Effector memory CD4-positive, alpha-beta T cell (primary cell): ENCODE data around the gene EVA1C.
"Not testable (repeated sequence)": the region's sequence is repeated elsewhere in the genome, so short reads cannot be mapped to it uniquely, and the experiment has no call there.

ENCODE experiments used
- DNase-seq, 3 donors: peaks; one replicate each; pipeline ENCODE4 v3.0.0-alpha.2; 2020
- H3K27ac ChIP-seq: 2 replicates; pipeline ENCODE4 v1.7.0; 2013; ENCODE audit warnings: mild to moderate bottlenecking, low read length, moderate library complexity; ENCODE audit not compliant: insufficient read depth, poor library complexity, severe bottlenecking
- H3K27me3 ChIP-seq: replicated peaks from 2 replicates; pipeline ENCODE4 v1.7.0; 2013; ENCODE audit warnings: mild to moderate bottlenecking, low read length; ENCODE audit not compliant: insufficient read depth, control insufficient read depth, poor library complexity, severe bottlenecking
- H3K36me3 ChIP-seq: 2 replicates; pipeline ENCODE4 v1.7.0; 2013; ENCODE audit warnings: mild to moderate bottlenecking, low read length, moderate library complexity; ENCODE audit not compliant: control insufficient read depth, insufficient read depth
- H3K4me1 ChIP-seq: 2 replicates; pipeline ENCODE4 v1.7.0; 2013; ENCODE audit warnings: low read length, mild to moderate bottlenecking; ENCODE audit not compliant: control insufficient read depth, insufficient read depth, poor library complexity, severe bottlenecking
- H3K4me3 ChIP-seq: 2 replicates; pipeline ENCODE4 v1.7.0; 2013; ENCODE audit warnings: low read length, low read depth, mild to moderate bottlenecking; ENCODE audit not compliant: insufficient read depth, poor library complexity, severe bottlenecking
- H3K9me3 ChIP-seq: 2 replicates; pipeline ENCODE4 v1.7.0; 2013; ENCODE audit warnings: mild to moderate bottlenecking, low read length, moderate library complexity; ENCODE audit not compliant: control insufficient read depth

The EVA1C gene

DNA sequence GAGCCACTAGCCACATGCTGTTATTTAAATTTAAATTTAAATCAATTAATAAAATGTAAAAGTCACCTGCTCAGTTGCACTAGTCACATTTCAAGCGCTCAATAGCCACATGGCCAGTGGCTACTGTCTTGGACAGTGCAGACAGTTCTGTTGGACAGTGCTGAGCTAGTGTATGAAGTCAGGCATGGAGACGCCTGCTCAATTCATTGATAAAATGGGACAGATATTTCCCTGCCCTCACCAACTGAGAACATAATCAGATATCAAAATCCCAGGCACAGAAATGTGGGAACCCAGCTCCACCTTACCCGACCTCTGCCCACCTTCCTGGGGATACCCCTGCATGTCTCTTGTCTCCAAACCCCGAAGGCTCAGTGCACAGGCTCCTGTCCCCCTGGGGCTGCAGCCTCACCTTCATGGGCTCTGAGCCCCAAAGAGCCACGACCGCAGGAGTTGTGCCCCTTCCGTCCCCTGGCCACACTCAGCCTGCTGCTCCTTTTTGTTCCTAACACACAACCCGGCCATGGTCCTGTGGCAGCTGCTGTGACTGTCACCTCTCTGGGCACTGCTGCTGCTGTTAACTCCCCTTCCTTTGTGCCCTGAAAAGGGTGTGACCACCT lies 109.3 kb downstream of the EVA1C start:
- Histone ChIP-seq H3K9me3 (no peaks in the 10 kb centered on the region), H3K36me3 (no peaks in the 10 kb centered on the region), H3K27ac (no peak overlapping the region), H3K4me1 (no peaks in the 10 kb centered on the region), H3K27me3 (no peaks in the 10 kb centered on the region), H3K4me3 (no peak overlapping the region)
- DNase-seq, result no peak

DNA sequence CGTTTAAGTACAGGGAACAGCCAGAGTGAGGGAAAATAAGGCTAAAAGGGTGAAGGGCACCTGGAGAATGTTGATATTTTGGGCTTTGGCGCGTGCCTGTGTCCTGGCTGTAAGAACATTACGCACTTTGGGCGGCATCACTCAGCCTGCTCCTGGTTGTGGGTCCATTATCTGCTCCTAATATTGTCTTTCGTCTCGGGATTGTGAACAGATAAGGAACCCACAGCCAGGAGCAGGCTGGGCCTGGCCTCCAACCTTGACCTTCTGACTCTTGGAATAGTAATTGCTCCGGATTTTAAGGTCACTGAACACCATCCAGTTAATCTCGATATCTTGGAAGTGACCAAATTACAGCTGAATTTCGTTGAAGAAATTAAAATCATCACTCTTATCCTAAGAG lies 111.0 kb downstream of the EVA1C start:
- Histone ChIP-seq H3K27ac (no peak overlapping the region), H3K27me3 (no peaks in the 10 kb centered on the region), H3K4me3 (no peak overlapping the region), H3K9me3 (no peaks in the 10 kb centered on the region), H3K36me3 (no peaks in the 10 kb centered on the region), H3K4me1 (no peaks in the 10 kb centered on the region)
- no peak for DNase-seq

DNA sequence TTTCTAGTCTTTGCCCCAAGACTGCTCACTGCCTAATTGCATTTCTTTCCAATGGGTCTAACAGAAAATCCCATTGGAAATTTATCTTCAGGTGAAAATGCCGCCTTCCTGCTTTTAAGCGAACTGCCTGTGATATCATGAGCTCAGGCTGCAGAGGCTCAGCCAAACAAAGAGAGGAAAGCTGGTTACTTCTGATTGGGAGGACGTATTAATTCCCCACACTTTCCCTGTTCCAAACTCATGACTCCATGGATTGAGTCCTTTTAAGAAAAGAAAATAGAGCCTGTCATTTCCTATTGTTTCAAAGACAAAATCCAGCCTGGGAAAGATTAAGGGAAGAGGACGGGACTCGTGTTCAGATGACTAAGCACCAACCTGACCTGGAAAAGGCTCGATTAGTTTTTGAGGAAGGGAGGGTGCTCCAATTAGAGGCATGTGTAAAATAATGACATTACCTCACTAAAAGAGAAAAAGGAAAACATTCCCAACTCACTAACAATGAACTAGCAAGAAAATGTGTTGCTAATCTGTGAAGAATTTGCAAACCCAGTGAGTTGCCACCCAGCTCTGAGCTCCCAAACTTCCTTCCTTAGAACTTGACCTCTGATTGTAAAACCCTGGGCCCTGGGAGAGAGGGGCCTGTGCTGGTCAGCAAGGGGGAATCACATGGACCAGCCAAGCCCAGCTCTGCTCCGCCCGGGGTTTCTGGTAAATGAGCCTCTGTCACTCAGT lies 111.6 kb downstream of the EVA1C start:
- no peaks in the 10 kb centered on the region for H3K27me3 ChIP-seq
- no peak overlapping the region for H3K27ac ChIP-seq
- no peak overlapping the region for H3K4me3 ChIP-seq
- H3K9me3 ChIP-seq, result no peaks in the 10 kb centered on the region
- no peaks in the 10 kb centered on the region for H3K4me1 ChIP-seq
- no peak for DNase-seq
- H3K36me3 ChIP-seq, result no peaks in the 10 kb centered on the region

DNA sequence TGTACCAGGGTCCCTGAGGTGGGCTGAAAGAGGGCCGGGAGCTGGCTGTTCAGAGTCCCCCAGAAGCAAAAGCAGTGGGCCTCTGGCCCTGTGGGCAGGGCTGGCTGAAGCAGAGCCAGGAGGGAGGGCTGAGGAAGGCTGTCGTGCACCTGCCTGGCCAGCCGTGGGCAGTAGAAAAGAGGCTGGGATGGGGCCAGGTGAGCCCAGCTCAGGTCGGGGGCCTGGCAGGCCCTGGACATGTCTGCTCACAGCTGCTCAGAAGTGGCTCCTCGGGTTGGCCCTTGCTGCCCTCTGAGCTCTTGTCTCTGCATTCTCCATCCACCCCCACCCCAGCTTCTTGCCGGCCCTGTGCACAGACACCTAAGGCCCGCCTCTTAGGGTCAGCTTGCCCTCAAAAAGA lies 112.8 kb downstream of the EVA1C start:
- Histone ChIP-seq H3K36me3 (no peaks in the 10 kb centered on the region), H3K4me3 (no peak overlapping the region), H3K27ac (no peak overlapping the region), H3K27me3 (no peaks in the 10 kb centered on the region), H3K4me1 (no peaks in the 10 kb centered on the region), H3K9me3 (no peaks in the 10 kb centered on the region)
- DNase-seq, result no peak

DNA sequence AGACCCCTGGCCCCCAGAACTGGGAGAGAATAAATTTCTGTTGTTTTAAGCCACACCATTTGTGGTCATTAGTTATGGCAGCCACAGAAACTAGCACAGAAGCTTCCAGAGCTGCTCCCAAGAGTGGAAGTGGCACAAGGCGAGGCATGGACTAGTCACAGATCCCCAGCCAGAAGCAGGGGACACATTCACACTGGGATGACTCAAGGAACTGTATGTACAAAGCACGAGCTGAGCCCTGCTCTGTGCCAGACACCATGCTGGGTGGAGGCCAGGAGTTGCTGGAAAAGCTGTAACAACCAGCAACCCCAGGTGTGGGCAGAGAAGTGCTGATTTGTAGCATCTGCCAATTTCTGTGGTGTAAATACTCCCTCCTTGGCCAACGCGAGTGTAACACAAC lies 117.2 kb downstream of the EVA1C start:
- Histone ChIP-seq H3K36me3 (no peaks in the 10 kb centered on the region), H3K4me1 (no peaks in the 10 kb centered on the region), H3K4me3 (no peak overlapping the region), H3K27me3 (no peaks in the 10 kb centered on the region), H3K9me3 (no peaks in the 10 kb centered on the region), H3K27ac (no peak overlapping the region)
- no peak for DNase-seq

DNA sequence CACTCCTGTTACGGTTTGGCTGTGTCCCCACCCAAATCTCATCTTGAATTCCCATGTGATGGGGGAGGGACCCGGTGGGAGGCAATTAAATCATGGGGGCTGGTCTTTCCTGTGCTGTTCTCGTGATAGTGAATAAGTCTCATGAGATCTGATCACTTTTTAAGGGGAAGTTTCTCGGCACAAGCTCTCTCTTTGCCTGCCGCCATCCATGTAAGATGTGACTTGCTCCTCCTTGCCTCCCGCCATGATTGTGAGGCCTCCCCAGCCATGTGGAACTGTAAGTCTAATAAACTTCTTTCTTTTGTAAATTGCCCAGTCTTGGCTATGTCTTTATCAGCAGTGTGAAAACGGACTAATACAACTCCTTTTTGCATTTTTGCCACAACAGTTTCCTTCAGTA lies 118.3 kb downstream of the EVA1C start:
- H3K4me1 ChIP-seq, DNase-seq, H3K27ac ChIP-seq, H3K27me3 ChIP-seq, H3K4me3 ChIP-seq, H3K36me3 ChIP-seq, H3K9me3 ChIP-seq: not testable (repeated sequence)

DNA sequence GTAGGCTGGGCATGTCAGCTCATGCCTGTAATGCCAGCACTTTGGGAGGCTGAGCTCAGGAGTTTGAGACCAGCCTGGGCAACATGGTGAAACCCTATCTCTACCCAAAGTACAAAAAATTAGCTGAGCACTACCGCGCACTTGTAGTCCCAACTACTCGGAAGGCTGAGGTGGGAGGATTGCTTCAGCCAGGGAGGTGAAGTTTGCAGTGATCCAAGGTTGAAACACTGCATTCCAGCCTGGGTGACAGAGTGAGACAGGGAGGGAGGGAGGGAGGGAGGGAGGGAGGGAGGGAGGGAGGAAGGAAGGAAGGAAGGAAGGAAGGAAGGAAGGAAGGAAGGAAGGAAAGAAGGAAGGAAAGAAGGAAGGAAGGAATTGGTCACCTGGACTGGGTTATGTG lies 119.1 kb downstream of the EVA1C start:
- DNase-seq, H3K4me3 ChIP-seq, H3K9me3 ChIP-seq, H3K27ac ChIP-seq, H3K36me3 ChIP-seq, H3K27me3 ChIP-seq, H3K4me1 ChIP-seq: not testable (repeated sequence)

DNA sequence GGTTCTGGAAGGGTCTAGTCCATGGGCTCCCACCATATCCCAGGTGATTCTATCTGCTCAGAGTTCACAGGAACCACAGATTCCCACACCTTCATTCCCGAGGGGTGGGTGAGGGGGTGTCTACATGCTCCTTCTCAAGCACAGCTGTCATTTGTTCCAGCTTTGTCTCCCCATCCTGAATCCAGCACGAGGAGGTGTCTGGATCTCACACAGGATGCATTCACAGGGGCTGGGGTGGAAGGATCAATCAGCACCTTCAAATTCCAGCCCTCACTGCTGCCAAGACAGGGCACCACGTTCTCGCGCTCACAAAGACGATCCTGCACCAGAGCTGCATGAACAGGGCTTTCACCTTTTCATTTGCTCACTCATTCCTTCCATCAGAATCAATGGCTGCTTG lies 120.1 kb downstream of the EVA1C start:
- Histone ChIP-seq H3K27me3 (no peaks in the 10 kb centered on the region), H3K9me3 (no peaks in the 10 kb centered on the region), H3K4me3 (no peak overlapping the region), H3K4me1 (no peaks in the 10 kb centered on the region), H3K36me3 (no peaks in the 10 kb centered on the region), H3K27ac (no peak overlapping the region)
- DNase-seq, result no peak

DNA sequence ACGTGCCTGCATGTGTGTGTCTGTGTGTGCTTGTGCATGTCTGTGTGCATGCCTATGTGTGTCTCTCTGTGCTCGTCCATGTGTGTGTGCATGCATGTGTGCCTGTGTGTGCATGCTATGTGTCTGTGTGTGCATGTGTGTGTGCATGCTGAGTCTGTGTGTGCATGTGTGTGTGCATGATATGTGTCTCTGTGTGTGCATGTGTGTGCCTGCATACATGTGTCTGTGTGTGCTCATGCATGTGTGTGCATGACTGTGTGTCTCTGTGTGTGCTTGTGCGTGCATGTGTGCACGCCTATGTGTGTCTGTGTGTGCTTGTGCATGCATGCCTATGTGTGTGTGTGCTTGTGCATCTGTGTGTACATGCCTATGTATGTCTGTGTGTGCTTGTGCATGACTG lies 120.5 kb downstream of the EVA1C start:
- Histone ChIP-seq H3K9me3 (no peaks in the 10 kb centered on the region), H3K4me1 (no peaks in the 10 kb centered on the region)
- no peak for DNase-seq

DNA sequence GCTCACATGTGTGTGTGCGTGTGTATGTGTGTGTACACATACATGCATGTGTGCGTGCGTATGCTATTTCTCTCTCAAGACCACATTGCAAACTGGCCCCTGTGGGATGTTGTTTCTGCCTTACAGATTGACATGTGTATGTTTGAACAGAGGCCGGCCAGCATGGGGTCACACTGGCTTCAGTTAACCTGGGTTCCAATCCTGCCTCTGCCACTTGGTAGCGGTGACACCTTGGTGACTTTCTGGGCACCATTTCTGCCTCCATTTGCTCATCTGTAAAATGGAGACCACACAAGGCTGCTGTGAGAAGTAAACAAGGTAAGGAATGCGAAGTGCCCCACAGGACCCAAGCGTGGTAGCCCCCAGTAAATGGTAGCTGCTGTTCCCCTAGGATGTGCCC lies 121.1 kb downstream of the EVA1C start:
- DNase-seq, result no peak
- no peaks in the 10 kb centered on the region for H3K36me3 ChIP-seq
- no peak overlapping the region for H3K4me3 ChIP-seq
- no peak overlapping the region for H3K27ac ChIP-seq
- H3K9me3 ChIP-seq, result no peaks in the 10 kb centered on the region
- H3K27me3 ChIP-seq, result no peaks in the 10 kb centered on the region
- H3K4me1 ChIP-seq, result no peaks in the 10 kb centered on the region

More for the DNA sequence above, 120.5 kb downstream of the EVA1C start:
- Histone ChIP-seq H3K36me3 (no peaks in the 10 kb centered on the region), H3K27ac (no peak overlapping the region), H3K27me3 (no peaks in the 10 kb centered on the region), H3K4me3 (no peak overlapping the region)
